DND-41 (cell line): ENCODE measurements around the gene MMP2.

Source experiments
- CTCF ChIP-seq: IDR thresholded peaks from 2 replicates; pipeline ENCODE4 v1.5.1; 2012; ENCODE audit warnings: borderline replicate concordance, low read length, moderate library complexity, mild to moderate bottlenecking; ENCODE audit not compliant: poor library complexity, severe bottlenecking; ENCODE audit errors: extremely low read depth
- EZH2 ChIP-seq: IDR thresholded peaks from 3 replicates; pipeline ENCODE4 v1.6.1; 2012; ENCODE audit warnings: borderline replicate concordance, low read depth, mild to moderate bottlenecking, moderate library complexity, low read length, inconsistent platforms; ENCODE audit not compliant: severe bottlenecking

- TF ChIP-seq EZH2 (no peak), CTCF (no peak)
Observed at GRCh38 chr16:55532227-55532626, 53.2 kb downstream of the MMP2 start.
